HTR-8/SVneo (cell line): ENCODE data around the gene KLHL28.

Experiments
- DNase-seq: peaks from one replicate; pipeline ENCODE4 v3.0.0; 2011; ENCODE audit warnings: low spot score, mixed read lengths; ENCODE audit not compliant: insufficient read length
- FAIRE-seq: peaks from 2 replicates; lab custom pipeline; 2011; peaks lifted over from hg19 to GRCh38; lab: Jason Lieb, UNC

The KLHL28 gene

DNA sequence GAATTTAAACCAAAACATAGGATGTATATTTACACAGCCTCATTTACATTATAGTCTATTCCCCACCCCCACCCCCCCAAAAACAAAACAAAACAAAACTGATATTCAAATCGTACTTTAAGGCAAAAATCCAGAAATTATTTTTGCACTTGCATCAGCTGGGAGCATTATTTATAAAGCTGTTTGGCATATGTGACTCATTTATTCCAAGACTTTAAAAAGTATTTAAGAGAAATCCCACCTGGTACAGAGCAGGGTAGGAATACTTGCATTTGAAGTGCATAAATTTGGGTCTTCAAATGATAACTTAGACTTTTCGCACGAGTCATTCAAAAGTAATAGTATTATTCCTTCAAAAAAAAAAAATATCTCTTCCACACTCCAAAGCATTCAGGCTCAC, 1.1 kb downstream of the KLHL28 start:
- DNase-seq (no peak), FAIRE-seq (no peak)

DNA sequence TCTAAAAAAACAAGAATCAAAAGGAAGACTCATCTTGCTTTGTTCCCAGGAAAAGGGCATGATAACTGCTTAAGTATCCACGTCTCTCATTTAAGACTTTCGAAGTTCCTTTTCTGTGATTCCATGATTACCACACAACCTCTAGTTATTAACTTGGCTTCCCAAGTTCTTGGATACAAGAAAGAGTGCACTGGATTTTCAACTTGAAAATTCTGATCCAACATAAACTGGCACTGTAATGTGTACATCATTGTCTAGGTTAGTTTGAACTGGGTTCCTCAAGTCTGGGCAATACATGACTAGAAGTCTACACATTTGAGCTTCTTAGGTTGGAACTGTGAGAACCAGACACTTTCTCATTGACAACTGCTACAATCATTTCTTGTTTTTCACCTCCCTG, 1.6 kb downstream of the KLHL28 start:
- DNase-seq: no peak
- no peak for FAIRE-seq

DNA sequence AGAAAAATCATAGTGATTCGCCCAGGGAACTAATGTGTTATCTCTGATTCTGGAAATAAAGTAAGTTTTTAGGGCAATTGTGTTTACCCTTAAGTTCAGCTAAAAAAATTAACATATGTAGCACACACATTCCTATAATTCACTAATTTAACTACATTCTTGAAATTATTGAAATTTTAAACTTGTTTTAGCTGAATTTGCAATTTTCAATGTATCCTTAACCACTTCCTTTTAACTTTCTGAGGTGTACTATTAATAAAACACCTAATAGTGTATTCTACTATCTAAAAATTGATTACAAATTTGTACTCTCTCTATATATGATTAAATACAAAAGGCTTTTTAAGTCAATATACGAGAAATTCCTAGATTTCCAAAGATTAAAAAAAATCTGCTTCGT, 2.2 kb downstream of the KLHL28 start:
- no peak for FAIRE-seq
- no peak for DNase-seq

DNA sequence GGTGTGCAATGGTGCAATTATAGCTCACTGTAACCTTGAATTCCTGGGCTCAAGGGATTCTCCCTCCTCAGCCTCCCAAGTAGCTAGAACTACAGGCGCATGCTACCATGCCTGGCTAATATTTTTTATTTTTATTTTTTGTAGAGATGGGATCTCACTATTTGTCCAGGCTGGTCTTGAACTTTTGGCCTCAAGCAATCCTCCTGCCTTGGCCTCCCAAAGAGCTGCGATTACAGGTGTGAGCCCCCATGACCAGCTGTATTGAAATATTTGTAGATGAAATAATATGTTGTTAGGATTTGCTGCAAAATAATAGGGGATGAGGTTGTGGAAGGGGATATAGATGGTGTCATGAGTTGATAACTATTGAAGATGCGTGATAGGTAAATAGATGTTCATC, 4.9 kb downstream of the KLHL28 start:
- FAIRE-seq (no peak), DNase-seq (no peak)

DNA sequence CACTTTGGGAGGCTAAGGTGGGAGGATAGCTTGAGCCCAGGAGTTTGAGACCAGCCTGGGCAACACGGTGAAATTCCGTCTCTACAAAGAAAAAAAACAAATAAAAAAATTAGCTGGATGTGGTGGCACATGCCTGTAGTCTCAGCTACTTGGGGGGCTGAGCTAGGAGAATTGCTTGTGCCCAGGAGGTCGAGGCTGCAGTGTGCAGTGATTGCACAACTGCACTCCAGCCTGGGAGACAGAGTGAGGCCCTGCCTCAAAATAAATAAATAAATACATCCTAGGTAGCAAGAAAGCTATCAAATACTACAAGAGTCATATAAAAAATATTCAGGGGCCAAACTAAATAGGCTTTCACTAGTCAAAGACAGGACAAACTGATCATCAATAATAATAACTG, 6.2 kb downstream of the KLHL28 start:
- no peak for FAIRE-seq
- DNase-seq: no peak

DNA sequence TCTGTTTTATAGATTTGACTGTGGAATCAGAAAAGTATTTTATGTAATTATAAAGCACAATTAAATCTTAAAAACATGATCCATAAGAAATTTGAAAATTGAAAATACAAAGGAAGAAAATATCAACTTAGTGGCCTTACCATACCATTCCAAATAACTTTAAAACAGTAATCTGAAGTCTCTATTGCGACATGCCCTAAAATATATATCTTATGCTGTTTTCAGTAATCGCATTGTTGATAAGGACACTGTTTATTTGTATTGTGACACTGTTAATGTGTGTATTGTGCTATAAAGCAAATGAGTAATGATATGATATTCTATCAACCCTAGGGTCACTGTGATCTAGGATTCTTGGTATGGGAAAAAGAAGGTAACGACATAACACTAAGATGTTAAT, 7.0 kb downstream of the KLHL28 start:
- FAIRE-seq: no peak
- no peak for DNase-seq

DNA sequence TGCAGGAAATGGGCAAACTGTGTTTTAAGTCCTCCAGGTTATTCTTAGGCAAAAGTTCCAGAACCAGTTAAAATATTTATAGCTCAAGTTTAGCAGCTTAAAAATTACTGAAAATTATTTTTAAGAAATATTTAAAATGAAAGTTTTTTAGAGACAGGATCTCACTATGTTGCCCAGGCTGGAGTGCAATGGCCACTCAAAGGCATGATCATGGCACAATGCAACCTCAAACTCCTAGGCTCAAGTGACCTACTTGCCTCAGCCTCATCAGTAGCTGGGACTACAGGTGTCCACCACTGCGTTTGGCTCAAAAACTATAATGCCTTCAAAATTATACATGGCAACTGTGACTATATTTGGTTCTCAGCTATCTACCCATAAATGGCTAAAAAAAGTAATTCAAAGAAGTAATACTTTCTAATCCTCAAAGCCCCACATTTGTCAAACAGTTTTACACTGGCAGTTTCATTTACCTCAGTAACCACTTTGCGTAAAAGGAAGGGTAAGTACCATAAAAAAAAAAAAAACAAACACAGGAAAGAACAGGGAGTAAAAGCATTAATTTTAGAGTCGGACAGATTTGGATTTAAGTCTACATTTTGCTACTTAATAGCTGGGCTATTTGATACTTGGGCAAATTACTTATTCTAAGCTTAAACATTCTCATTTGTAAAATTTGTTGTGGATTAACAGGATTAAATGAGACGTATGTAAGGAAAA, 9.2 kb downstream of the KLHL28 start:
- DNase-seq (no peak), FAIRE-seq (no peak)

DNA sequence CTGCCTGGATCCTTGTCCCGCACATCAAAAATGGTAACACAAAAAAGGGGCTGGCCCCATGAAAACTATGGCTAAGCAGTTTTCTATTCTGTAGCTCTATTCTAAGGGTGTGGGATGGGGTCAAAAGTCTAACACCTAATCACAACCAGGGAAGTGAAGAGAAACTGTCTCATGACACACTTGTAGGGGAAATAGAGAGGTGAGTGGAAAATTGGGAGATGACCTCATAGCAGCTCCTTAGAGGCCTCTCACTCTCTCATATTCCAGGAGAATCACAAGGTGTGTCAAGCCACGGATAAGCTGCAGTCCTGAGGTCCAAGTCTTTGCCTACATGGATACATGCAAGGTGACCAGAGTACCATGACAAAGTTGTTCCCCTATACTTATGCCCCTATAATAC, 10.7 kb downstream of the KLHL28 start:
- DNase-seq (no peak), FAIRE-seq (no peak)

DNA sequence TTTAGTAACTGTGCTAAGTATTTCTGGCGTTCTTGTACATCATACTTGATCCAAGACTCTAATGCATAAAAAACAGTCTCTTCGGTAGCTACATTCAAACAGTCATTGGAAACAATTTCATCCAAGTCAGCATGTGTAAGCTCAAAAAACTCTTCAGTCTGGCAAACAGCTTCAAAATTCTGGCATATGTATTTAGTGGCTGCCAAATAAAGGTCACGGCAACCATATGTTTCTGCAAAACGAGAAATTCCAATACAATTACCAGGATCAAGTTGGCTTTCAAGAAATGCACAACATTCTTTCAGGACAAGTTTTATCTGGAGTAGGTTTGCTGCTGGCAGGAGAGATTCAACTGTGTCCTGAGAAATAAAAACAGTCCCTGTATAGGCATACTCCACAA, 16.5 kb downstream of the KLHL28 start:
- no peak for DNase-seq
- no peak for FAIRE-seq

DNA sequence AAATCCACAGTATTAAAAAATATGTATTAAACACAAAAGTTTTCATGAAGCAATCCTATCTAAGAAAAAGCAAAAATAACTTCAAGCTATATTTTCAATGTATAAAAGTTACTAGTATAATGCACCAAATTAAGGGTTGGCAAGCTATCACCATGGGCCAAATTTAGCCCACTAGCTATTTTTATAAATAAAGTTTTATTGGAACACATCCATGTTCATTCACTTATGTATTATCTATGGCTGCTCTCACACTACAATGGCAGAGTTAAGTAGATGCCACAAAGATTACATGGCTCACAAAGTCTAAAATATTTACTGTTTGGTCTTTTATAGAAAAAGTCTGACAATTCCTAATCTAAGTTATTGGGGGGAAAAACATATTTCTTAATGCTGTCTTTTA, 17.6 kb downstream of the KLHL28 start:
- FAIRE-seq: no peak

DNA sequence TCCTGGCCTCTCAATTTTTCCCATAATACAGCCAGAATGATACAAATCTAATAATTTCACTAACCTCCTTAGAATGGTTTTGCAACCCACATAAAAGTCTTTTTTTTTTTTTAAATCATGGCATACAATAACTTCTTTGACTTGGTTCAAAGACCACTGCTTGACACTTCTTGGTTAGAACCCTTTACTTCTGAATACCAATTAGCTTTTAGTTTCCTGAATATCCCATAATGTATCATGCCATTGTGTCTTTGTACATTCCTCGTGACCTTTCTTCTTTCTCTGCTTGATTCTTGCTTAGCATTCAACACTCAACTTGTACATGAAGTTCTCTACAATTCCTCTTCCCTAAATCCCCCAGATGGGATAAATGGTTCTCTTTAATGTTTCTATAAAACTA, 19.3 kb downstream of the KLHL28 start:
- no peak for DNase-seq
- FAIRE-seq: no peak

More for the DNA sequence above, 17.6 kb downstream of the KLHL28 start:
- no peak for DNase-seq

DNA sequence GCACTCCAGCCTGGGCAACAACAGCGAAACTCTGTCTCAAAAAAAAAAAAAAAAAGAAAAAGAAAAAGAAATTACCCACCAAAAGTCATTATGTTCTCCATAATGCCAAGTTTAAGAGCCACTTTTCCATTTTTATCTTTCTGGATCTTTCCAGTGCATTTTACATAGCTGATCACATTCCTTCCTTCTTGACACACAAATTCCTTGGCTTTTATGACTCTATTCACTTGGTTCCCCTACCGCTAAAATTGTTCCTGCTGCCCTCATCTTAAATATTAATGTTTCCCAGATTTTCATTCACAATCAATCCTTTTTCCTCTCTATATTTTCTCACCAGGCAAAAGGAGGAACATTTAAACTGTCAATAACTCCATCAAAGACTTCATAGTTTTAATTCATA, 20.2 kb downstream of the KLHL28 start:
- no peak for FAIRE-seq
- no peak for DNase-seq

DNA sequence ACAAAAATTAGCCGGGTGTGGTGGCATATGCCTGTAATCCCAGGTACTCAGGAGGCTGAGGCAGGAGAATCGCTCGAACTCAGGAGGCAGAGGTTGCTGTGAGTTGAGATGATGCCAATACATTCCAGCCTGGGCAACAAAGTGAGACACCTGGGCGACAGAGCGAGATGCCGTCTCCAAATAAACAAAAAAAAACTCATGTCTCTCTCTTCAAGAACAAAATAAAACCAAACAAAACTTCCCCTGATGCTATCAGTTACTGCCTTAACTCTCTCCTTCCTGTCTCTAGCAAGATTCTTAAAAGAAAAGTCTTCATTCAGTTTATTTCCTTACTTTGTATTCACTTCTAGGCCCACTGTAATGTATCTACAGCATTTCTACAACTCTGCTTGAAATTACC, 20.8 kb downstream of the KLHL28 start:
- FAIRE-seq (no peak), DNase-seq (no peak)

DNA sequence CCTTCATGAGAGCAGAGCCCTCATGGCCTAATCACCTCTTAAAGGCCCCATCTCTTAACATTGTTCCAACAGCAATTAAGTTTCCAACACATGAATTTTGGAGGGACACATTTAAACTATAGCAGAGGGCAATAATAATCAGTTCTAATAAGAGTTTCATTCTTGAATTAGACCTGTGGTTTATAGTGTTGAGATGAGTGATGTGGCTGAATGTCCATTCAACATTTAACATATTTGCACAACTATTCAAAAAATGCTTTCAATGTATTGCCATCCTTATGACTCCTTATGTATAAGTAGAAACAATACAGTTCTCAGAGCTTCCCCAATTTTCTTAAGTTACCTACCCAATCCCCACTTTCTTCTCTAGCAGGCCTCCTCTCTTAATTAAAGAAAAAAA, 21.5 kb downstream of the KLHL28 start:
- FAIRE-seq: no peak

DNA sequence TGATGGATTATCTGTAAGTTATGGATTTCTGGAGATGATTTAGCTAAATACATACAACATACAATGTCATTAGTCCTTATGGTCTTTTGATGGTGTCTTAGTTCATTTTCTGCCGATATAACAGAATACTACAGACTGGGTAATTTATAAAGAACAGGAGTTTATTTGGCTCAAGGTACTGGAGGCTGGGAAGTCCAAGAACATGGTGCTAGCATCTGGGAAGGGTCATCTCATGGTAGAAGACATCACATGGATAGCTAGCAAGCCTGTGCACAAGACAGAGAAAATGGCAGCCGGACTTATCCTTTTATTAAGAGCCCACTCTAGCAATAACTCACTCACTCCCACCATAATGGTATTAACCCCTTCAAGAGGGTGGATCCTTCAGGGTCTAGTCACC, 24.2 kb downstream of the KLHL28 start:
- FAIRE-seq (no peak), DNase-seq (no peak)

More for the DNA sequence above, 21.5 kb downstream of the KLHL28 start:
- DNase-seq: no peak

DNA sequence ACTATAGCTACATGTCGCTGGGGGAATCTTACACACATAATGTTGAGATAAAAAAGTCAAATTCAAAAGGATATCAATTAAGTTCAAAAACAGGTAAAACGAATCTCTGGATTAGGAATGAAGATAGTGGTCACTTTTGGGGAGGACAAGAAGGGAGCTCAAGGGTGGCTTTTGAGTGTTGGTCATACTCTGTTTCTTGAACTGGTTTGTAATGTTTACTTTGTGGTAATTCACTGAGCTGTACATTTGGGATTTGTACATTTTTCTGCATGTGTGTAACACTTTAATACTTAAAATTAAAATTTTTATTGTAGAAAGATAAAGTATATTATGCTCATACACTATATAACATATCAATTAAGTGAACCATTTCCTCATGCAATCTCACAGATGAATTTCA, 26.6 kb downstream of the KLHL28 start:
- DNase-seq: no peak
- no peak for FAIRE-seq

DNA sequence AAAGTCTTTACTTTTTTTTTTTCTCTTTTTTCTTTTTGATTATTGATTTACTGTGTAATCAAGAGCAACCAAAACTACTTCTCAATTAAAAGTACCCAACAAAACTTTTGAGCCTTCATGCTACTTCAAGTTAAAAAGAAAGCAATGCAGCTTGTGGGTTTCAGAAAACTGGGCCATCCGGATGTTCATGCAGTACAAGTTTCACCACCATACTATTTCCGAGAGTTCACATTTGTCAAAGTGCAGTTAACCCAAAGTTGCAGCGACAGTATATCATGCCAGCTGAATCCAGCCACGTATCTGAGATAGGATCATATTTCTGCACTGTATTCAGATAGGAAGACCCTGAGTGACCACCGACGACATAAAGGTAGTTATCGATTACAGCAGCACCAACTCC, 33.0 kb downstream of the KLHL28 start:
- FAIRE-seq: no peak
- DNase-seq: no peak

DNA sequence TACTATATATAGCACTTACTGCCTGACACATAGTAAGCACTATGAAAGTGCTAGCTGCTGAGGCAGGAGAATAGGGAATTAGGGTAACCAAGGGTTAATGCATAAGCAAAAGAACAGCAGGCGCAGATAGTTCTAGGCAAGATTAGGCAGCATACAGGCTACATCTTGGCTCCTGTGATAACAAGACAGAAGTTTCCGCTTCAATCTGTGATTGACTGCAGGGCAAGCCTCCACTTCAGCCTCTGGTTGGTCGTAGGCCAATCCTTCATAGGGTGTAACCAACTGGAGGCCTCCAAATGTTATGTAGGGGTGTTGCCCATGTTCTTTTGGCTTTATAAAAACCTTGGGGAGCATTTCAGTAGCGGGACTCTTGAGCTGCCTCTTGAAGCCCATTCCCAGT, 46.9 kb downstream of the KLHL28 start:
- FAIRE-seq (no peak), DNase-seq (no peak)

DNA sequence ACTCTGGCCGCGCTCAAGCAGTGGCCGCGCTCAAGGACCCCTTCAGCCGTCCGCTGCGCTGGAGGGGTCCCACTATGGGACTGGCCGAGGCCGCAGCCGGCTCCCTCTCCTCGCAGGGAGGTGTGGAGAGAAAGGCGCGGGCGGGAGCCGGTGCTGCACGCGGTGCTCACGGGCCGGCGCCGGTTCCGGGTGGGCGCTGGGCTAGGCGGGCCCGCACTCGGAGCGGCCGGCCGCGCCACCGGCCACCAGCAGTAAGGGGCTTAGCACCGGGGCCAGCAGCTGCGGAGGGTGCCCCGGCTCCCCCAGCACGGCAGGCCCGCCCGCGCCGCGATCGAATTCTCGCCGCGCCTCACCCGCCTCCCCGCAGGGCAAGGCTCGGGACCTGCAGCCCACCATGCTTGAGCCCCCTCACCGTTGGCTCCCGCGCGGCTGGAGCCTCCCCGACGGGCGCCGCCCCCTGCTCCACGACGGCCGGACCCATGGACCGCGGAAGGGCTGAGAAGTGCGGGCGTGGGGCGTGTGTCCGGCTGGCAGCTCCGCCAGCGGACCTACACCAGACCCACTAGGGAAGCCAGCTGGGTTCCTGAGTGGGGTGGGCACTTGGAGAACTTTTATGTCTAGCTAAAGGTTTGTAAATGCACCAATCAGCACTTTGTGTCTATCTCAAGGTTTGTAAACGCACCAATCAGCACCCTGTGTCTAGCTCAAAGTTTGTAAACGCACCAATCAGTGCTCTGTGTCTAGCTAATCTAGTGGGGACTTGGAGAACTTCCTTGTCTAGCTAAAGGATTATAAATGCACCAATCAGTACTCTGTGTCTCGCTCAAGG, 49.5 kb downstream of the KLHL28 start:
- DNase-seq: no peak

DNA sequence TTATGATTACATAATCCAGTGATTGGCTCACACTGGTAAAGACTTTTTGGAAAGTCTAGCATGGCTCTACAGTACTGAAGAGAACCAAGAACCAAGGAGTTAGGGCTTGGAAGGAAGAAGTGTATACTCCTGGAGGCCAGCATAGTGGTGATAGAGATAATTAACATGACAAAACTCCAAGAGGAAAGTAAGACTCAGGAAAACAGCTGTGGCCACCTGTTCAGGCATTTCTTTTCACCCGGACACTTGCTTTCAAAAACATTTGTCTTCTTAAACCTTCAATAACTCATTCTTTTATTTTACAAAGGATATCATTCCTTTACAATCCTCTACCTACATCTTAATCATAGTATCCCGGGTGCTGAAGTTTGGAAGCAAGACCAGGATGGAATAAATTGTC, 50.9 kb downstream of the KLHL28 start:
- DNase-seq (no peak), FAIRE-seq (no peak)

More for the DNA sequence above, 49.5 kb downstream of the KLHL28 start:
- no peak for FAIRE-seq

DNA sequence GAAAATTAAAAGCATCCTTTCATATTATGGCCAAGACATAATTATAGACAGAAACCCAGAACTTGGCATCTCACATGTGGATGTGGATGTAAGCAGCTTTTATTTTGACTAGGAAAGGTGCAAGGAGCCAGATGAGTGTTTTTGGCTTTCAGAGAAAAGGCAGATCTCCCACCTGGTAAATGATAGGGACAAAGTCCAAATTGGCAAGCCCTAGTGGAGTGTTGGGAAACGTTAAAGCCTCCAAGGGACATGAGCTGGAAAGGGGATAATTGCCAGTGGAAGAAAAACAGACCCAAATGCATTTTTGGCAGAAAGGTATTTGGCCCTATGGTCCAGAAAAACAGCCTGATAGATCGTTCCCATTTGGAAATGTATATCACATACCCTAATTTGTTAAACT, 60.1 kb downstream of the KLHL28 start:
- FAIRE-seq: no peak
- DNase-seq: no peak

DNA sequence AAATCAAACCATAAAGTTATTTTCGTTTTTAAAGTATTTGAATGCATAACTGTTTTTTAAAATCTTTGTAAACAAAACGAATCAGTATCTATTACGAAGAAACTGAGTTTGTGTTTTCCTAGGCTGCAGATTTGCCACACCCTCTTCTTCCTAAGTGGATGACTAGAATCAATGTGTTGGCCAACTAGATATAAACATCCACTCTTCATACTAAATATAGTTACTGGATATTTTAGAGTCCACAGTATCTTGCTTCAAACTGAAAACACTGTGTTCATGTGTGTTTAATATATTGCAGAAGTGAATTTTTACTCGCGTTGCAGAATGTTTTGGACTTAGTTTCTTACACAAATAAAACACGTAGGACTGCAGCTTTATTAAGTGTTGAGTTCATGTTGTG, 63.2 kb downstream of the KLHL28 start:
- no peak for DNase-seq
- no peak for FAIRE-seq
